Measurements from ENCODE around the gene DPP4.
"Not testable (repeated sequence)": the region's sequence is repeated elsewhere in the genome, so short reads cannot be mapped to it uniquely, and the experiment has no call there.

Gene DPP4

GRCh38 chr2:161980976-161981375 lies 93.0 kb downstream of the DPP4 start:
- no peaks in the 10 kb centered on the region for H3K27me3 Mint-ChIP-seq (ENCODE audit: low read depth, poor library complexity)
- no peaks in the 10 kb centered on the region for H3K9me3 Mint-ChIP-seq

GRCh38 chr2:161979490-161979889 lies 94.5 kb downstream of the DPP4 start:
- no peaks in the 10 kb centered on the region for H3K36me3 Mint-ChIP-seq (ENCODE audit: low read depth)
- no peaks in the 10 kb centered on the region for H3K27me3 Mint-ChIP-seq (ENCODE audit: low read depth, poor library complexity)
- no peaks in the 10 kb centered on the region for H3K9me3 Mint-ChIP-seq
- no peaks in the 10 kb centered on the region for H3K4me1 Mint-ChIP-seq
- no peak overlapping the region for H3K27ac Mint-ChIP-seq
- DNase-seq = no peak
- H3K4me3 Mint-ChIP-seq = no peak overlapping the region
- TF ChIP-seq, protein P1, sequence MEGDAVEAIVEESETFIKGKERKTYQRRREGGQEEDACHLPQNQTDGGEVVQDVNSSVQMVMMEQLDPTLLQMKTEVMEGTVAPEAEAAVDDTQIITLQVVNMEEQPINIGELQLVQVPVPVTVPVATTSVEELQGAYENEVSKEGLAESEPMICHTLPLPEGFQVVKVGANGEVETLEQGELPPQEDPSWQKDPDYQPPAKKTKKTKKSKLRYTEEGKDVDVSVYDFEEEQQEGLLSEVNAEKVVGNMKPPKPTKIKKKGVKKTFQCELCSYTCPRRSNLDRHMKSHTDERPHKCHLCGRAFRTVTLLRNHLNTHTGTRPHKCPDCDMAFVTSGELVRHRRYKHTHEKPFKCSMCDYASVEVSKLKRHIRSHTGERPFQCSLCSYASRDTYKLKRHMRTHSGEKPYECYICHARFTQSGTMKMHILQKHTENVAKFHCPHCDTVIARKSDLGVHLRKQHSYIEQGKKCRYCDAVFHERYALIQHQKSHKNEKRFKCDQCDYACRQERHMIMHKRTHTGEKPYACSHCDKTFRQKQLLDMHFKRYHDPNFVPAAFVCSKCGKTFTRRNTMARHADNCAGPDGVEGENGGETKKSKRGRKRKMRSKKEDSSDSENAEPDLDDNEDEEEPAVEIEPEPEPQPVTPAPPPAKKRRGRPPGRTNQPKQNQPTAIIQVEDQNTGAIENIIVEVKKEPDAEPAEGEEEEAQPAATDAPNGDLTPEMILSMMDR (IDR thresholded peaks at IDR 0.05) = no peak

More at GRCh38 chr2:161980976-161981375, 93.0 kb downstream of the DPP4 start:
- no peak for DNase-seq
- TF ChIP-seq, protein P1 (IDR thresholded peaks at IDR 0.05) = no peak
- H3K36me3 Mint-ChIP-seq (ENCODE audit: low read depth) = no peaks in the 10 kb centered on the region
- H3K4me3 Mint-ChIP-seq = no peak overlapping the region
- H3K27ac Mint-ChIP-seq = no peak overlapping the region
- H3K4me1 Mint-ChIP-seq = no peaks in the 10 kb centered on the region

- H3K36me3 Mint-ChIP-seq (ENCODE audit: low read depth); H3K9me3 Mint-ChIP-seq; H3K4me3 Mint-ChIP-seq: not testable (repeated sequence)
Observed at GRCh38 chr2:161977926-161978325, 96.1 kb downstream of the DPP4 start.

GRCh38 chr2:161976917-161977316 lies 97.1 kb downstream of the DPP4 start:
- no peak overlapping the region for H3K4me3 Mint-ChIP-seq
- no peak for DNase-seq
- no peaks in the 10 kb centered on the region for H3K27me3 Mint-ChIP-seq (ENCODE audit: low read depth, poor library complexity)
- H3K9me3 Mint-ChIP-seq = no peaks in the 10 kb centered on the region
- no peaks in the 10 kb centered on the region for H3K36me3 Mint-ChIP-seq (ENCODE audit: low read depth)
- H3K27ac Mint-ChIP-seq = no peak overlapping the region
- H3K4me1 Mint-ChIP-seq = no peaks in the 10 kb centered on the region
- TF ChIP-seq, protein P1 (IDR thresholded peaks at IDR 0.05) = no peak

More at GRCh38 chr2:161977926-161978325, 96.1 kb downstream of the DPP4 start:
- DNase-seq; H3K27me3 Mint-ChIP-seq (ENCODE audit: low read depth, poor library complexity); H3K27ac Mint-ChIP-seq; H3K4me1 Mint-ChIP-seq: not testable (repeated sequence)

GRCh38 chr2:161976295-161976694 lies 97.7 kb downstream of the DPP4 start:
- TF ChIP-seq, protein P1 (IDR thresholded peaks at IDR 0.05) = no peak
- Mint-ChIP-seq H3K27ac (no peak overlapping the region), H3K9me3 (no peaks in the 10 kb centered on the region), H3K36me3 (ENCODE audit: low read depth) (no peaks in the 10 kb centered on the region), H3K4me1 (no peaks in the 10 kb centered on the region), H3K4me3 (no peak overlapping the region), H3K27me3 (ENCODE audit: low read depth, poor library complexity) (no peaks in the 10 kb centered on the region)
- no peak for DNase-seq

GRCh38 chr2:161975813-161976160 lies 98.2 kb downstream of the DPP4 start:
- Mint-ChIP-seq H3K27me3 (ENCODE audit: low read depth, poor library complexity) (peaks cover under 1% of the 10 kb centered on the region), H3K9me3 (no peaks in the 10 kb centered on the region), H3K4me1 (no peaks in the 10 kb centered on the region), H3K4me3 (no peak overlapping the region), H3K27ac (no peak overlapping the region), H3K36me3 (ENCODE audit: low read depth) (no peaks in the 10 kb centered on the region)
- DNase-seq = no peak
- TF ChIP-seq, protein P1 (IDR thresholded peaks at IDR 0.05) = no peak
